ENCODE results near the gene OBSCN.

- TF ChIP-seq CTCF (IDR thresholded peaks at IDR 0.05) (no peak), POLR2A (IDR thresholded peaks at IDR 0.05) (no peak)
These were observed 71.3 kb downstream of the OBSCN start for GRCh38 chr1:228279011-228279721.

Measured in adrenal gland (tissue), 5 donors.